ENCODE data around the gene ZFP36L1.

ZFP36L1 gene

GRCh38 chr14:68792979-68793733 lies at the start of gene ZFP36L1:
ZFP36L1 (minus strand) TSS chr14:68793067; CDS start chr14:68792938, 129 bp downstream.
- POLR2A ChIA-PET (ENCODE audit: low non-redundant PET), result interaction anchor here (0.6 to 0.7 kb wide), 4 partner anchors 14 to 116 kb away, joined by 3 to 5 read pairs (median 3); no protein-coding TSS in a partner anchor
- TF ChIP-seq, protein P1, sequence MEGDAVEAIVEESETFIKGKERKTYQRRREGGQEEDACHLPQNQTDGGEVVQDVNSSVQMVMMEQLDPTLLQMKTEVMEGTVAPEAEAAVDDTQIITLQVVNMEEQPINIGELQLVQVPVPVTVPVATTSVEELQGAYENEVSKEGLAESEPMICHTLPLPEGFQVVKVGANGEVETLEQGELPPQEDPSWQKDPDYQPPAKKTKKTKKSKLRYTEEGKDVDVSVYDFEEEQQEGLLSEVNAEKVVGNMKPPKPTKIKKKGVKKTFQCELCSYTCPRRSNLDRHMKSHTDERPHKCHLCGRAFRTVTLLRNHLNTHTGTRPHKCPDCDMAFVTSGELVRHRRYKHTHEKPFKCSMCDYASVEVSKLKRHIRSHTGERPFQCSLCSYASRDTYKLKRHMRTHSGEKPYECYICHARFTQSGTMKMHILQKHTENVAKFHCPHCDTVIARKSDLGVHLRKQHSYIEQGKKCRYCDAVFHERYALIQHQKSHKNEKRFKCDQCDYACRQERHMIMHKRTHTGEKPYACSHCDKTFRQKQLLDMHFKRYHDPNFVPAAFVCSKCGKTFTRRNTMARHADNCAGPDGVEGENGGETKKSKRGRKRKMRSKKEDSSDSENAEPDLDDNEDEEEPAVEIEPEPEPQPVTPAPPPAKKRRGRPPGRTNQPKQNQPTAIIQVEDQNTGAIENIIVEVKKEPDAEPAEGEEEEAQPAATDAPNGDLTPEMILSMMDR (conservative IDR thresholded peaks at IDR 0.05; ENCODE audit: low read depth), result no peak
- H3K27ac ChIP-seq, result peak within 1 kb of the TSS; percentile 99
- DNase-seq (ENCODE audit: low spot score), result peak; percentile 95
- CTCF ChIA-PET, result interaction anchor here (0.6 kb wide), 1 partner anchor 238 kb away, joined by 4 read pairs; no protein-coding TSS in a partner anchor

DNA sequence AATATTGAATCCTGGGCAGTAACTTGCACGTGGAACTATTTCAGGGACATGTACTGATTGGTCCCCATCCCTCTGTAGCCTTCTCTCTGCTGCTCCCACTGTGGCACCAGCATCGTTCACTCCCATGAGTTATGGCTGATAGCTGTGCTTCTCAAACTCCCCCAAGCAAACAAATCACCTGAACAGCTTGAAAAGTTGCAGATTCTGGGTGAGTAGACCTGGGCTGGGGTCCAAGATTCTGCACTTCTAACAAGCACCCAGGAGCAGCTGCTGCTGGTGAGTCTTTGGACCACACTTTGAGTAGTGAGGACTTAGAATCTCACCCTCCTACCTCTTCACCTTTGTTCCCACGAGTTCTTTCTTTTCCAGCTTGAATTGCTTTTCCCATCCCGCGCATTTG lies 49.4 kb upstream of the ZFP36L1 start:
- DNase-seq (ENCODE audit: low spot score), result no peak
- CTCF ChIA-PET, result interaction anchor here (0.6 kb wide), 2 partner anchors 881 to 958 kb away, joined by 3 to 4 read pairs; no protein-coding TSS in a partner anchor
- POLR2A ChIA-PET (ENCODE audit: low non-redundant PET), result no interaction called here
- TF ChIP-seq, protein P1 (conservative IDR thresholded peaks at IDR 0.05; ENCODE audit: low read depth), result no peak
- no peak overlapping the region for H3K27ac ChIP-seq

- TF ChIP-seq, protein P1 (conservative IDR thresholded peaks at IDR 0.05; ENCODE audit: low read depth), result no peak
- no peak overlapping the region for H3K27ac ChIP-seq
- CTCF ChIA-PET, result no interaction called here
- POLR2A ChIA-PET (ENCODE audit: low non-redundant PET), result no interaction called here
- DNase-seq (ENCODE audit: low spot score), result no peak
Measured at GRCh38 chr14:68841016-68841809, 48.3 kb upstream of the ZFP36L1 start.

- TF ChIP-seq, protein P1 (conservative IDR thresholded peaks at IDR 0.05; ENCODE audit: low read depth), result no peak
- POLR2A ChIA-PET (ENCODE audit: low non-redundant PET), result no interaction called here
- no peak for DNase-seq (ENCODE audit: low spot score)
- no peak overlapping the region for H3K27ac ChIP-seq
- CTCF ChIA-PET, result no interaction called here
Measured at GRCh38 chr14:68840454-68840853, 47.6 kb upstream of the ZFP36L1 start.

GRCh38 chr14:68836082-68836481 lies 43.2 kb upstream of the ZFP36L1 start:
- ChIA-PET CTCF (no interaction called here), POLR2A (ENCODE audit: low non-redundant PET) (no interaction called here)
- no peak for DNase-seq (ENCODE audit: low spot score)
- TF ChIP-seq, protein P1 (conservative IDR thresholded peaks at IDR 0.05; ENCODE audit: low read depth), result no peak
- no peak overlapping the region for H3K27ac ChIP-seq

GRCh38 chr14:68834816-68835215 lies 41.9 kb upstream of the ZFP36L1 start:
- CTCF ChIA-PET, result interaction anchor here (0.6 kb wide), 1 partner anchor 14 kb away, joined by 4 read pairs; no protein-coding TSS in a partner anchor
- no peak overlapping the region for H3K27ac ChIP-seq
- TF ChIP-seq, protein P1 (conservative IDR thresholded peaks at IDR 0.05; ENCODE audit: low read depth), result no peak
- POLR2A ChIA-PET (ENCODE audit: low non-redundant PET), result no interaction called here
- DNase-seq (ENCODE audit: low spot score), result no peak
